ENCODE data around the gene TLE2. TPM values are rescaled to one million over a fixed set of nuclear protein-coding genes. Genes with fewer than 3 reads are reported as not detected.
A peak's percentile ranks its signal among the peaks of the same experiment; 100 is the strongest.

Gene TLE2
- total RNA-seq, 4 donors from 2014 or later: 4.6 to 45.2 (median 29.2) TPM

DNA sequence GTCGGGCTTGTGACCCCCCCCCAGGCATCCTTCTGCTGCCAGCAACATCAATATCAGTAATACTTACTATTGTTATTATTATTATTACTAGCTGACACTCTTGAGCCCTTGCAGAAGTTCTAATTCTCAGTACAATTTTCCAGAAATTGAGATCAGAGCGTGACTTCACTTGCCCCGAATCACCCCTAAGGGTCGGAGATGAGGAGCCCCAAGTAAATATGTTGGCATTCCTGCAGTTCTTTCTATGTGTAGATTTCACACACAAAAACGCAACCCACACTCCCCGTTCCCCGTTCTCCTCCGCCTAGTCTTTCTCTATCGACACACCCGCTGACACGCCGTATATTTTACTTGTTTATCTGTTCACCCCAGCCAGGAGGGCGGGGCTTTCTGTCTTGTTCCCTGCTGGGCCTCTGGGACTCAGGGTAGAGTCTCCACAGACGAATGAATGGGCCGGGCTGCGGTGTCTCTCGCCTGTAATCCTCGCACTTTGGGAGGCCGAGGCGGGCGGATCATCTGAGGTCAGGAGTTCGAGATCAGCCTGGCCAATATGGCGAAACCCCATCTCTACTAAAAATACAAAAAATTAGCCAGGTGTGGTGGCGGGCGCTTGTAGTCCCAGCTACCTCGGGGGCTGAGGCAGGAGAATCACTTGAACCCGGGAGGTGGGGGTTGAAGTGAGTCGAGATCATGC lies 18.6 kb upstream of the TLE2 start:
- Histone ChIP-seq H3K27me3 (no peaks in the 10 kb centered on the region), H3K27ac (peak overlapping the region; percentile 62 to 84 (median 73)), H3K4me1 (peaks cover 0 to 10% (median 4%) of the 10 kb centered on the region in 4 donors), H3K4me3 (peak overlapping the region; percentile 29 to 53 (median 52)), H3K36me3 (no peaks in the 10 kb centered on the region), H3K9me3 (no peaks in the 10 kb centered on the region)
- no peak for TF ChIP-seq POLR2A (IDR thresholded peaks at IDR 0.05)
- no peak for TF ChIP-seq CTCF (IDR thresholded peaks at IDR 0.05)
- DNase-seq: peak; percentile 79 to 94 (median 91)

- Histone ChIP-seq H3K27me3 (no peaks in the 10 kb centered on the region), H3K4me1 (peaks cover 0 to 10% (median 4%) of the 10 kb centered on the region in 4 donors), H3K36me3 (no peaks in the 10 kb centered on the region), H3K27ac (peak overlapping the region; percentile 62 to 84 (median 73)), H3K9me3 (no peaks in the 10 kb centered on the region), H3K4me3 (peak overlapping the region; percentile 29 to 53 (median 52))
- TF ChIP-seq POLR2A (IDR thresholded peaks at IDR 0.05) (no peak), CTCF (IDR thresholded peaks at IDR 0.05) (no peak)
- DNase-seq: no peak
Observed at GRCh38 chr19:3046698-3047495, 17.8 kb upstream of the TLE2 start.

GRCh38 chr19:3045885-3046697 lies 17.0 kb upstream of the TLE2 start:
- DNase-seq: no peak
- Histone ChIP-seq H3K4me1 (peaks cover 0 to 10% (median 4%) of the 10 kb centered on the region in 4 donors), H3K27ac (peak overlapping the region in 3 of 4 donors; percentile 46 to 84 (median 49)), H3K36me3 (no peaks in the 10 kb centered on the region), H3K4me3 (no peak overlapping the region), H3K27me3 (no peaks in the 10 kb centered on the region), H3K9me3 (no peaks in the 10 kb centered on the region)
- TF ChIP-seq CTCF (IDR thresholded peaks at IDR 0.05): no peak
- no peak for TF ChIP-seq POLR2A (IDR thresholded peaks at IDR 0.05)

DNA sequence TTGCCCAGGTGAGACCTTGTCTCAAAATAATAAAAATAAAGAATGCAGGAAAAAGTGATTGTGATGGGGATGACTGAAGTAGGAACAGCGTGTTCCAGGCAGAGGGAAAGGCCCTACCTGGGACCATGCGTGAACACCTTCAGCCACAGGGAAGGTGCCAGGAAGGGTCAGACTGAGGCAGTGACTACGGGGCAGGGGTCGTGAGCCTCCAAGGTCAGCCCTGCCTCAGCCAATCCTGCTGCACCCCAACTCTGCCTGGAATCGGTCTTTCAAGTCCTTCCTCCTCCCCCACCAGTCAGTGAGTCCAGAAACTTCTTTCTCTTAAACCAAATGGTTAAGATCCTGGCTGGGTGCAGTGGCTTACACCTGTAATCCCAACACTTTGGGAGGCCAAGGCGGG lies 16.1 kb upstream of the TLE2 start:
- no peaks in the 10 kb centered on the region for H3K9me3 ChIP-seq
- DNase-seq: no peak
- TF ChIP-seq POLR2A (IDR thresholded peaks at IDR 0.05): no peak
- TF ChIP-seq CTCF (IDR thresholded peaks at IDR 0.05): no peak
- H3K27me3 ChIP-seq: no peaks in the 10 kb centered on the region
- no peak overlapping the region for H3K27ac ChIP-seq
- no peak overlapping the region for H3K4me3 ChIP-seq
- H3K4me1 ChIP-seq: peaks cover 0 to 10% (median 4%) of the 10 kb centered on the region in 4 donors
- no peaks in the 10 kb centered on the region for H3K36me3 ChIP-seq

- TF ChIP-seq POLR2A (IDR thresholded peaks at IDR 0.05) (no peak), CTCF (IDR thresholded peaks at IDR 0.05) (no peak)
Observed at GRCh38 chr19:3042621-3043267, 13.7 kb upstream of the TLE2 start.

More at GRCh38 chr19:3042621-3043267, 13.7 kb upstream of the TLE2 start:
- peak overlapping the region in 1 of 4 donors; percentile 38 for H3K27ac ChIP-seq
- no peaks in the 10 kb centered on the region for H3K36me3 ChIP-seq
- peaks cover 0 to 6% (median 2%) of the 10 kb centered on the region in 4 donors for H3K4me1 ChIP-seq
- no peaks in the 10 kb centered on the region for H3K27me3 ChIP-seq
- no peaks in the 10 kb centered on the region for H3K9me3 ChIP-seq
- no peak overlapping the region for H3K4me3 ChIP-seq
- no peak for DNase-seq
